Effector memory CD8-positive, alpha-beta T cell (primary cell): ENCODE data around the gene COL3A1.

ENCODE experiments used
- ATAC-seq: fragments of 150-1000 bp; cut with Tn5 transposase; replicated peaks from 2 replicates; pipeline ENCODE4 v1.10.0; 2021; ENCODE audit warnings: mild to moderate bottlenecking, moderate library complexity
- DNase-seq, 3 experiments: peaks; one replicate each; pipeline ENCODE4 v3.0.0; 2021
- H3K27ac Mint-ChIP-seq, 2 donors: one replicate each; pipeline ENCODE4 v1.8.0; 2022; ENCODE audit warnings: mild to moderate bottlenecking in 2 of 2, mixed read lengths in 2 of 2, moderate library complexity in 2 of 2
- H3K27me3 Mint-ChIP-seq, 2 donors: one replicate each; pipeline ENCODE4 v1.8.0; 2022; ENCODE audit warnings: mixed read lengths in 2 of 2
- H3K36me3 Mint-ChIP-seq: one replicate; pipeline ENCODE4 v1.8.0; 2022; ENCODE audit warnings: mild to moderate bottlenecking, moderate library complexity, mixed read lengths; ENCODE audit not compliant: insufficient read depth
- H3K4me1 Mint-ChIP-seq, 2 donors: one replicate each; pipeline ENCODE4 v1.8.0; 2022; ENCODE audit warnings: low read depth in 2 of 2, mixed read lengths in 2 of 2
- H3K4me3 Mint-ChIP-seq, 2 donors: one replicate each; pipeline ENCODE4 v1.8.0; 2022; ENCODE audit warnings: mild to moderate bottlenecking in 2 of 2, mixed read lengths in 2 of 2, moderate library complexity in 2 of 2
- H3K9me3 Mint-ChIP-seq, 2 donors: one replicate each; pipeline ENCODE4 v1.8.0; 2022; ENCODE audit warnings: mixed read lengths in 2 of 2

The COL3A1 gene

GRCh38 chr2:189048189-189048588, 74.0 kb downstream of the COL3A1 start:
- no peaks in the 10 kb centered on the region for H3K4me1 Mint-ChIP-seq
- H3K27me3 Mint-ChIP-seq, result no peaks in the 10 kb centered on the region
- H3K36me3 Mint-ChIP-seq, result no peaks in the 10 kb centered on the region
- no peak overlapping the region for H3K27ac Mint-ChIP-seq
- DNase-seq (no peak), ATAC-seq (no peak)
- no peaks in the 10 kb centered on the region for H3K9me3 Mint-ChIP-seq
- no peak overlapping the region for H3K4me3 Mint-ChIP-seq

DNA sequence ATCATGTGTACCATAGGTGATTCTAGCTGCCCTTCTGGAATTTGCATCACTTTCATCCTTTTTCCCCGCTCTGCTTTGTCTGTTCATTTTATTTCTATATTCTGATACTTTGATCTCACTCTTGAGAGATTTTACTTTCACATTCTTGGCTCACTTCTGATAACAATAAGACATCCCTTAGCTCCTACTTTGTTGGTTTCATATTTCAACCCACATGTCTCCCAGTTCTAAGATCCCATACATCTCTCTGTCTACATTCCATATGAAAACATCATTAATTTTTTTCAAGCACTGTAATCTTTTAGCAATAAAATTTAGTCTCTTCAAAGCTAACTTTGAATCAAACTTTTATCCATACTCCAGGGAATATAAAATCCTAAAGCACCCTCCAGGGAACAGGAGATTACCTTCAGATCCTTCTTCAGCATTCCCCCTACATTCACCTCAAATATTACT, 75.6 kb downstream of the COL3A1 start:
- Mint-ChIP-seq H3K27me3 (no peaks in the 10 kb centered on the region), H3K4me3 (no peak overlapping the region), H3K4me1 (no peaks in the 10 kb centered on the region), H3K36me3 (no peaks in the 10 kb centered on the region), H3K9me3 (no peaks in the 10 kb centered on the region), H3K27ac (no peak overlapping the region)
- no peak for DNase-seq
- no peak for ATAC-seq

DNA sequence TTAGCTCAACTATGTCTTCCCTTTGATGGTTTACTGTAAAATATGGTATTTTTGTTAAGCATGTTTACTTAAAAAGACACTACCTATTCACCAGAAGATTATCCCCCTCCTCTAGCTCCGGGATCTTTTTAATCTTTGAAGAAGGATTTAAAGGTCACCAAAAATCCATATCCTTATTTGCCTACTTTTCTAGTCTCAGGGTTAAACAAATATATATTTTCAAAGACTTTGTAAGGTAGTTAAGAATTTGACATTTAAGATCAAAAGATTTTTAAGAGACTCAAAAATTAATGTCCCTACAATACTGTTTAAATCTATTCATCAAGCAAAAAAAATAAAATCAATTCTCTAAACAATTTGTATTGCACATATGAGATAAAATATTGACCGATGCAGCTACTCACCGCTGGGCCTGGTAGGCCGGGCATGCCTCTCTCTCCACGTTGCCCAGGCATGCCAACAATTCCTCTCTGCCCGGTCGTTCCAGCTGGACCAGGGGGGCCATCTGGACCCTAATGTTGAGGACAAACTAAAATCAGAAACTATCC, 76.1 kb downstream of the COL3A1 start:
- Mint-ChIP-seq H3K9me3 (no peaks in the 10 kb centered on the region), H3K4me3 (no peak overlapping the region), H3K27ac (no peak overlapping the region), H3K36me3 (no peaks in the 10 kb centered on the region), H3K27me3 (no peaks in the 10 kb centered on the region), H3K4me1 (no peaks in the 10 kb centered on the region)
- DNase-seq (no peak), ATAC-seq (no peak)

DNA sequence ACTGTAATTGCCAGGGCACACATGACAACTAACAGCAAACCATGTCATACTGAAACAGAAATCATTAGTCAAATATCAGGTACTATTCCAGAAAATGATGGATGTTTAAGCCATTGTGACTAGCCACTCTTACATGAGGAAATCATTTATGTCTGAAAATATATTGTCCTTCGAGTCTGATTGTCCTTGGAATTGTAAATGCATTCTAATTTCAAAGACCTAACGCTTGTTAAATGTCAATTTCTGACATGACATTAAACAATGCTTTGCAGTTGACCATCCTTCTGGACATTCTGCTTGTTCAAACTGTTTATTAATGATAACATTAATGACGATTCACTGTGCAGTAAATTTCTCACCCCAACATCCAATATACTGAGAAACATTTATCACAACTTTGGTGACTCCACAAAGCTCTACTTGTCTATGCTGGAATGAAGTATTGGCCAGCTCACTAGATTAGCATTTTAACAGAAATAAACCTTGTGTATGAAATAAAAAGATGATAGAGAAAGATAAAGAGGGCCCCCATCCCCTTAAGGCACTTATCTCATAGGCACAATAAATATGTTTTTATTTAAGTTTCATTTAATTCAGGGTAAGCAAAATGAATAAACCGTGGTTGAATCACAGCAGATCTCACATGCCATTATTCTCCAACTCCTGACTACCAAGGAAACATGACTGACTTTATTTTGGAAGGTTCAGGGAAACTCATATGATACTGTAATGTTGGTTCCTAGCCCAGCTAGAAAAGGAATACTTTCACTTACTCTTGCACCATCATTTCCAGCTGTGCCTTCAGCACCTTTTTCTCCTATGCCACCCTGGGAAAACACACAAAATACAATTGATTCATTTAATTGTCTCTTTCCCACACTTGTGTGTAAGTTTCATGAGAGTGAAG, 82.3 kb downstream of the COL3A1 start:
- Mint-ChIP-seq H3K27ac (no peak overlapping the region), H3K4me3 (no peak overlapping the region), H3K27me3 (no peaks in the 10 kb centered on the region), H3K36me3 (no peaks in the 10 kb centered on the region), H3K9me3 (no peaks in the 10 kb centered on the region), H3K4me1 (no peaks in the 10 kb centered on the region)
- ATAC-seq (no peak), DNase-seq (no peak)

DNA sequence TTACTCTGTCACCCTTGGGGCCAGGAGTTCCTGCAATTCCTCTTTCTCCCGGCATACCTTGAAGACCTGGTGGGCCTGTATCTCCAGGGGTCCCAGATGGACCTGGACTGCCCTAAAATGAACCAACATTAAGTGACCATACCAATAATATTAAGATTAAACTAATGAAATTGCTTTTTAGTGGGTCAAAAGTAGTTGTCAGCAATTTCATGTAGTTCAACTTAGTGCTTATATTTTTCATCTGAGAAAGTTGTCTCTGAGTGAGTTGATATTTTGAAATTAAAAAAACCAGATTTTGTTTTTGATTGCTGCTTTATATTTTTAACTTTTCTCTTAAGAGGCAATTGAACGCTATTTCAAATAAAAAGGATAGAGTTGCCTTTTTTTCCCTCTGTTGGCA, 83.1 kb downstream of the COL3A1 start:
- Mint-ChIP-seq H3K27me3 (no peaks in the 10 kb centered on the region), H3K9me3 (no peaks in the 10 kb centered on the region), H3K36me3 (no peaks in the 10 kb centered on the region), H3K4me3 (no peak overlapping the region), H3K4me1 (no peaks in the 10 kb centered on the region), H3K27ac (no peak overlapping the region)
- ATAC-seq (no peak), DNase-seq (no peak)

GRCh38 chr2:189060096-189060642, 86.0 kb downstream of the COL3A1 start:
- H3K9me3 Mint-ChIP-seq, result no peaks in the 10 kb centered on the region

More at GRCh38 chr2:189060096-189060642, 86.0 kb downstream of the COL3A1 start:
- ATAC-seq (no peak), DNase-seq (no peak)
- Mint-ChIP-seq H3K27me3 (no peaks in the 10 kb centered on the region), H3K36me3 (no peaks in the 10 kb centered on the region), H3K4me1 (no peaks in the 10 kb centered on the region), H3K4me3 (no peak overlapping the region), H3K27ac (no peak overlapping the region)
